Measurements from ENCODE around the gene DCAF10.

Gene DCAF10

GRCh38 chr9:37913480-37914153 lies 113.0 kb downstream of the DCAF10 start:
- peak overlapping the region; percentile 16; the same call in 1 of the 2 replicates for H3K27ac ChIP-seq
- TF ChIP-seq CTCF (conservative IDR thresholded peaks at IDR 0.05) = peak; percentile 99

GRCh38 chr9:37914154-37914551 lies 113.6 kb downstream of the DCAF10 start:
- no peak for TF ChIP-seq CTCF (conservative IDR thresholded peaks at IDR 0.05)
- H3K27ac ChIP-seq = peak overlapping the region; percentile 16; the same call in 1 of the 2 replicates

GRCh38 chr9:37914701-37915358 lies 114.2 kb downstream of the DCAF10 start:
- H3K27ac ChIP-seq = peak overlapping the region; percentile 54
- TF ChIP-seq CTCF (conservative IDR thresholded peaks at IDR 0.05) = no peak

GRCh38 chr9:37915911-37916470 lies 115.4 kb downstream of the DCAF10 start:
- TF ChIP-seq CTCF (conservative IDR thresholded peaks at IDR 0.05) = no peak
- peak overlapping the region; percentile 54 for H3K27ac ChIP-seq

- TF ChIP-seq CTCF (conservative IDR thresholded peaks at IDR 0.05) = no peak
- H3K27ac ChIP-seq = no peak overlapping the region; the same call in 1 of the 2 replicates
These were observed 116.1 kb downstream of the DCAF10 start for GRCh38 chr9:37916471-37917312.
